ENCODE measurements around the gene TFCP2. TPM values are rescaled to one million over a fixed set of nuclear protein-coding genes. Genes with fewer than 3 reads are reported as not detected.

Gene TFCP2
- total RNA-seq, 1 donor from 2014 or later: 9.2 TPM

DNA sequence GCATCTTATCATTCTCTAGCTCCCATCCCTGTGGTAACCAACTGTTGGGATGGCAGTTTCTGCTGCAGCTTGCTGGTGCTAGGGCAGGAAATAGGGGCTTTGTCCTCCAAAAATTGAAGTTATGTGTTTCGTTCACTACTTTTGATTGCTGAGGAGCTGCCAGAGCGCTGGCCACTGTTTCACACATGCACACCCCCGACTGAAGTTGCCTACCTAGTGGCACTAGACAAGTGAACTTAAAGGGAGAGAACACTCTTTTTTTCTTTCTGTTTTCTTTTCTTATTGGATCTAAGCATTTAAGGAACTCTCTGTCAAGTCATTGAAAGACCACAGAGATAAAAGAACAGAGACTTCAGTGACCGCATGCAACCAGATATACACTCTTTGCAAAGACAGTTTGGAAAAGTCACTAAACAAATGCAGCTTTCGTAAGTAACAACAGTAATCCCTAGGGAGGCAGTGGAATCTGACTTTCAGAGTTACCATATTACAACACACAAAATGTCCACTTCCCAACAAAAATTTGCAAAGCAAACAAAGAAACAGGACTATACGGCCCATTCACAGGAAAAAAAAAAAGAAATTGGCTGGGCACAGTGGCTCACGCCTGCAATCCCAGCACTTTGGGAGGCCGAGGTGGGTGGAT is 12.0 kb downstream of the TFCP2 start:
- no peak for DNase-seq (ENCODE audit: low read depth)
- no peak overlapping the region for H3K4me3 ChIP-seq (ENCODE audit: low read depth, low read length)
- TF ChIP-seq, protein P1, sequence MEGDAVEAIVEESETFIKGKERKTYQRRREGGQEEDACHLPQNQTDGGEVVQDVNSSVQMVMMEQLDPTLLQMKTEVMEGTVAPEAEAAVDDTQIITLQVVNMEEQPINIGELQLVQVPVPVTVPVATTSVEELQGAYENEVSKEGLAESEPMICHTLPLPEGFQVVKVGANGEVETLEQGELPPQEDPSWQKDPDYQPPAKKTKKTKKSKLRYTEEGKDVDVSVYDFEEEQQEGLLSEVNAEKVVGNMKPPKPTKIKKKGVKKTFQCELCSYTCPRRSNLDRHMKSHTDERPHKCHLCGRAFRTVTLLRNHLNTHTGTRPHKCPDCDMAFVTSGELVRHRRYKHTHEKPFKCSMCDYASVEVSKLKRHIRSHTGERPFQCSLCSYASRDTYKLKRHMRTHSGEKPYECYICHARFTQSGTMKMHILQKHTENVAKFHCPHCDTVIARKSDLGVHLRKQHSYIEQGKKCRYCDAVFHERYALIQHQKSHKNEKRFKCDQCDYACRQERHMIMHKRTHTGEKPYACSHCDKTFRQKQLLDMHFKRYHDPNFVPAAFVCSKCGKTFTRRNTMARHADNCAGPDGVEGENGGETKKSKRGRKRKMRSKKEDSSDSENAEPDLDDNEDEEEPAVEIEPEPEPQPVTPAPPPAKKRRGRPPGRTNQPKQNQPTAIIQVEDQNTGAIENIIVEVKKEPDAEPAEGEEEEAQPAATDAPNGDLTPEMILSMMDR (conservative IDR thresholded peaks at IDR 0.05; ENCODE audit: low read depth, low read length): no peak

DNA sequence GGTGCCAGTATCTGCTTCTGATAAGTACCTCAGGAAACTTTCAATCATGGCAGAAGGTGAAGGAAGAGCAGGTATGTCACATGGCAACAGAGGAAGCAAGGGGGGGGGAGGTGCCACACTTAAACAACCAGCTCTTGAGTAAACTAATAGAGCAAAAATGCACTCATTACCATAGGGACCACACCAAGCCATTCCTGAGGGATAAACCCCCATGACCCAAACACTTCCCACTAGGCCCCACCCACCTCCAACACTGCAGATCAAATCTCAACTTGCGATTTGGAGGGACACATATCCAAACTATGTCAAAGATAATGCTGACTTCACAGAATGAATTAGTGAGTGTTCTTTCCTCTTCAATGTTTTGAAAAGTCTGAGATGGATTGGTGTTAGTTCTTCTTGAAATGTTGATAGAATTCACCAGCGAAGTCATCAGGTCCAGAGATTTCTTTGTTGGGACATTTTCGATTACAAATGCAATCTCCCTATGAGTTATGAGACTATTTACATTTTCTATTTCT is 16.6 kb downstream of the TFCP2 start:
- TF ChIP-seq, protein P1 (conservative IDR thresholded peaks at IDR 0.05; ENCODE audit: low read depth, low read length): no peak
- no peak for DNase-seq (ENCODE audit: low read depth)
- H3K4me3 ChIP-seq (ENCODE audit: low read depth, low read length): no peak overlapping the region

DNA sequence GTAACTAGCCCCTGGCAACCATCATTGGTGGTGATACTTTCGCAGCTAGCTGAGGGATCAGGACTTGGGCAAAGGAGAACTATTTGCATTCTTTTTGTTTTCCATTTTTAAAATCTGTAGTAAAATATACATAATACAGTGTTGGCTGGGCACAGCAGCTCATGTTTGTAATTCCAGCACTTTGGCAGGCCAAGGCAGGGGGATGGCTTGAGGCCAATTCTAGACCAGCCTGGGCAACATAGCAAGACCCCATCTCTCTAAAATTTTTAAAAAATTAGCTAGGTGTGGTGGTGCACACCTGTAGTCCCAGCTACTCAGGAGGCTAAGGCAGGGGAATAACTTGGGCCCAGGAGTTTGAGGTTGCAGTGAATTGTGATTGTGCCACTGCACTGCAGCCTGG is 20.0 kb downstream of the TFCP2 start:
- DNase-seq (ENCODE audit: low read depth): no peak
- TF ChIP-seq, protein P1 (conservative IDR thresholded peaks at IDR 0.05; ENCODE audit: low read depth, low read length): no peak
- no peak overlapping the region for H3K4me3 ChIP-seq (ENCODE audit: low read depth, low read length)

DNA sequence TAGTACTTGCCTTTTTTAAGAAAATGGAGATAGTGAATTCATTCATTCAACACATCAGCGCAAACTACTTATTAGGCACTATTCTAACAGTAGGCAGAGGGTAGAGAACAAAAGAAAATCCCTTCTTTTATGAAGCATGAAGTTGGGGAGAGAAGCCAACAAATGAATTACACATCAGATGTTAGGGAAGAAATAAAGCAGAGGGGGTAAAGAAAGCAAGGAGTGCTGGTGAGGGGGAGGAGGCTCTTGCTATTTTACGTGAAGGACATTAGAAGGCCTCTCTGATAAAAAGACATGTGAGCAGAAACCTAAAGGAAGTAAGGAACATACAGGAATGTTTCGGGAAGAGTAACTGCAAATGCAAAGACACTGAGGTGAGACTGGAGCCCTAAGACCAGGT is 22.2 kb downstream of the TFCP2 start:
- no peak overlapping the region for H3K4me3 ChIP-seq (ENCODE audit: low read depth, low read length)
- TF ChIP-seq, protein P1 (conservative IDR thresholded peaks at IDR 0.05; ENCODE audit: low read depth, low read length): no peak
- no peak for DNase-seq (ENCODE audit: low read depth)

DNA sequence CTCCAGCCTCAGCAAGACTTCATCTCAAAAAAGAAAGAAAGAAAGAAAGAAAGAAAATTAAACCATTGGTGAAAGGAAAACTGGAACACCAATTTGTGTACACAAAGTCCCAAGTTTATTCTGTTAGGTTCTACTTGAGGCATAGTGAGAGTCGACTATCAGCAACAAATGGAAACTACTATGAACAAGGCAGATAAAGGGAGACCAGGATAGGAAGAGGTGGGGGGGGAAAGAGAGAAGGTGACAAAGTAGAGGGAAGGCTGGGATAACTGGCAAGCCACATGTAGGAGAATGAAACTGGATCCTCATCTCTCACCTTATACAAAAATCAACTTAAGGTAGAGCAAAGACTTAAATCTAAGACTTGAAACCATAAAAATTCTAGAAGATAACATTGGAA is 25.6 kb downstream of the TFCP2 start:
- TF ChIP-seq, protein P1 (conservative IDR thresholded peaks at IDR 0.05; ENCODE audit: low read depth, low read length): no peak
- H3K4me3 ChIP-seq (ENCODE audit: low read depth, low read length): no peak overlapping the region
- DNase-seq (ENCODE audit: low read depth): no peak

DNA sequence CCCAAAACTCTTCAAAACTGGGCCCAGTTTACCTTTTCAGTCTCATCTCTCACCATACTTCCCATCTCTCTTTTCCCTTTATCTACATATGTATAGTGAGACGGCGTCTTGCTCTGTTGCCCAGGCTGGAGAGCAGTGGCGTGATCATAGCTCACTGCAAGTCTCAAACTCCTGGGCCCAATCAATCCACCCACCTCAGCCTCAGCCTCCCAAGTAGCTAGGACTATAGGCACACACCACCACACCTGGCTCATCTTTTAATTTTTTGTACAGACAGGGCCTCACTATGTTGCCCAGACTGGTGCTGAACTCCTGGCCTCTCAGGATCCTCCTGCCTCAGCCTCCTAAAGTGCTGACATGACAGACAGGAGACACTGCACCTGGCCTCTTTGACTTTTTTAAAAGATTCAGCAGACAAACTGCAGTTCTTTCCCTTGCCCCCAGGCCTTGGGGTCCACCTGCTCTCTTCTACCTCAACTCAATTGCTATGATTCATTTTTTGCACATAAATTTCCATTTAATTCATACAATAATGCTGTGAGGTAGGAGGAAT is 33.6 kb downstream of the TFCP2 start:
- DNase-seq (ENCODE audit: low read depth): no peak

More for the DNA sequence above, 33.6 kb downstream of the TFCP2 start:
- H3K4me3 ChIP-seq (ENCODE audit: low read depth, low read length): no peak overlapping the region
- TF ChIP-seq, protein P1 (conservative IDR thresholded peaks at IDR 0.05; ENCODE audit: low read depth, low read length): no peak
